Mesothelial cell of epicardium (in vitro differentiated cells): Measurements from ENCODE around the gene TRIP10. TPM values are rescaled to one million over a fixed set of nuclear protein-coding genes. Genes with fewer than 3 reads are reported as not detected.

ENCODE experiments used
- DNase-seq, 2 experiments: peaks; one replicate each; pipeline ENCODE4 v3.0.0; 2021; ENCODE audit warnings: low spot score in 2 of 2; ENCODE audit not compliant: unreplicated experiment in 2 of 2
- H3K27ac Mint-ChIP-seq: 2 replicates; pipeline ENCODE4 v1.8.0; 2021; ENCODE audit warnings: mixed read lengths
- H3K27me3 Mint-ChIP-seq: 2 replicates; pipeline ENCODE4 v1.8.0; 2021; ENCODE audit warnings: low read depth, mixed read lengths
- H3K36me3 Mint-ChIP-seq: 2 replicates; pipeline ENCODE4 v1.8.0; 2021; ENCODE audit warnings: mixed read lengths
- H3K4me1 Mint-ChIP-seq: 2 replicates; pipeline ENCODE4 v1.8.0; 2021; ENCODE audit warnings: mixed read lengths
- H3K4me3 Mint-ChIP-seq: 2 replicates; pipeline ENCODE4 v1.8.0; 2021; ENCODE audit warnings: mild to moderate bottlenecking, moderate library complexity, mixed read lengths
- H3K9me3 Mint-ChIP-seq: 2 replicates; pipeline ENCODE4 v1.8.0; 2021; ENCODE audit warnings: mixed read lengths
- CTCF ChIP-seq: fragments of 200-600 bp; sonication (generic); IDR thresholded peaks from one replicate; pipeline ENCODE4 v1.5.0; 2021; ENCODE audit warnings: antibody characterized with exemption; ENCODE audit not compliant: unreplicated experiment
- total RNA-seq: library from RNA; stranded (reverse); gene quantifications from 3 replicates; pipeline ENCODE4 v1.2.1, GENCODE V29; 2021

Gene TRIP10
- total RNA-seq, 1 donor from 2014 or later: 73.2 TPM

- Mint-ChIP-seq H3K27me3 (peaks cover 4% of the 10 kb centered on the region), H3K9me3 (no peaks in the 10 kb centered on the region), H3K36me3 (peaks cover 24% of the 10 kb centered on the region), H3K27ac (no peak overlapping the region), H3K4me1 (peaks cover 7% of the 10 kb centered on the region), H3K4me3 (peak overlapping the region; percentile 60)
- no peak for DNase-seq
- no peak for TF ChIP-seq CTCF
These were observed 13.0 kb downstream of the TRIP10 start for GRCh38 chr19:6752256-6753177.

DNA sequence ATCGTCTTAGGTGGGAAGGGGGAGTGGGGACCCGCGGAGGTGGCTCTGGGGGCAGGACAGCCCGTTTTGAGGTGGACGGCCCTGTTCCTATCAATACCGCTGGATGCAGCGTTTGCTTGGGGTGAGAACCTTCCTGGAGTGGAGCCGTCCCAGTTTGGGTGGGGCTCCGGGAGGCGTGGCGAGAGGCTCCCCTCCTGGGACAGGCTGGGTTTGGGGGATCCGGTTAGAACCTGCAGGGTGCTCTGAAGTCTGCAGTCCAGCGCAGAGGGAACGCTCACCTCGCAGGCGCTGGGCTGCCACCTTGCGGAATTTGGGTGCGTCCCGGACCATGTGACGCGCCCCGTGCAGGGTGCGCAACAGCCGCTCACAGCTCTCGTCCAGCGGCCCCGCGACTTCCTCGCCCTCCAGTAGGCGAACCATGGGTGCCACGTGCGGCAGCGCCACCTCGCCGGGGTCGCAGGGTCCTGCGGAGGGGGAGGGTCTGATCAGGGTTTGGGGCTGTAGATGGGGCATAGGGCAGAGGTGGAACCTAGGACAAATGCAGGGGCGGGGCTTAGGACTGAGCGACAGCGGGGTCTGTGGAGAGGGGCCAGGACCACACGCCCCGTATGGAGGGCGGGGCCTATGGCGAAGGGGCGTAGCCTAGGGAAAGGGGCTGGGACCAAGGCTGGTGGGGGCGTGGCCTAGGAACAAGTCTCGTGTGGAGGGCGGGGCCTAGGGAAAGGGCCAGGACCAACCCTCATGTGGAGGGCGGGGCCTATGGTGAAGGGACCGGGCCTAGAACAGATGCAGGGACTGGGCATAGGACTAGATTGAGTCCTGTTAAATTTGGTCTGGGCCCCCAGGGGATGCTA lies 13.9 kb downstream of the TRIP10 start:
- H3K4me3 Mint-ChIP-seq: peak overlapping the region; percentile 60
- H3K27ac Mint-ChIP-seq: peak overlapping the region; percentile 66
- H3K27me3 Mint-ChIP-seq: peaks cover 4% of the 10 kb centered on the region
- H3K36me3 Mint-ChIP-seq: peaks cover 18% of the 10 kb centered on the region
- peak in 1 of 2 experiments; percentile 70 for DNase-seq
- H3K4me1 Mint-ChIP-seq: peaks cover 7% of the 10 kb centered on the region
- TF ChIP-seq CTCF: no peak
- no peaks in the 10 kb centered on the region for H3K9me3 Mint-ChIP-seq

DNA sequence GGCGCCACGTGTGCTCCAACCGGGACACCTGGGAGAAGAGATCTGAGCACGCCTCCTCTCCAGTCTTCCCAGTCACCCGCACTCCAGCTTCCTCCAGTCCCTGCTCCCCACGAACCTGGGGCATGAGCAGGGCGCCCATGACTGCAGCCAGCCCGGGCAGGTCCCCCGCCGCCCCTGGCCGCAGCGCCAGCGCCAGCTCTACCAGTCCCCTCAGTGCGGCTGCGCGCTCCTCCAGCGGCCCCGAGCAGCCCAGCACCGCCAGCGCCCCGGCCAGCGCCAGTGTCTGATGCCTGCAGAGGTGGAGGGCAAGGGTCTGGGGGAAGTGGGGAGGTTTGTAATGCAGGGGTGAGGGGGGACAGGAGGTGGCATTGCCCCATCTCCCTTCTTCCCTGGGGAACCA lies 14.7 kb downstream of the TRIP10 start:
- Mint-ChIP-seq H3K9me3 (no peaks in the 10 kb centered on the region), H3K27ac (no peak overlapping the region), H3K4me1 (peaks cover 7% of the 10 kb centered on the region), H3K4me3 (no peak overlapping the region), H3K36me3 (peaks cover 15% of the 10 kb centered on the region), H3K27me3 (peaks cover 4% of the 10 kb centered on the region)
- no peak for TF ChIP-seq CTCF
- DNase-seq: no peak

- DNase-seq: no peak
- H3K27me3 Mint-ChIP-seq: peaks cover 4% of the 10 kb centered on the region
- H3K4me3 Mint-ChIP-seq: no peak overlapping the region
- H3K4me1 Mint-ChIP-seq: peaks cover 7% of the 10 kb centered on the region
- H3K9me3 Mint-ChIP-seq: no peaks in the 10 kb centered on the region
- no peak overlapping the region for H3K27ac Mint-ChIP-seq
- H3K36me3 Mint-ChIP-seq: peaks cover 10% of the 10 kb centered on the region
- no peak for TF ChIP-seq CTCF
These were observed 15.4 kb downstream of the TRIP10 start for GRCh38 chr19:6754653-6755463.

- Mint-ChIP-seq H3K27ac (no peak overlapping the region), H3K9me3 (no peaks in the 10 kb centered on the region), H3K4me1 (peaks cover 4% of the 10 kb centered on the region)
These were observed 21.1 kb downstream of the TRIP10 start for GRCh38 chr19:6760606-6761005.

More at GRCh38 chr19:6760606-6761005, 21.1 kb downstream of the TRIP10 start:
- H3K4me3 Mint-ChIP-seq: no peak overlapping the region
- no peaks in the 10 kb centered on the region for H3K36me3 Mint-ChIP-seq
- DNase-seq: no peak
- H3K27me3 Mint-ChIP-seq: peaks cover 2% of the 10 kb centered on the region
- TF ChIP-seq CTCF: no peak
